Lung microvascular endothelial cell (primary cell): Measurements from ENCODE around the gene SLC35G2. TPM values are rescaled to one million over a fixed set of nuclear protein-coding genes. Genes with fewer than 3 reads are reported as not detected.
A peak's percentile ranks its signal among the peaks of the same experiment; 100 is the strongest.
"Not testable (repeated sequence)": the region's sequence is repeated elsewhere in the genome, so short reads cannot be mapped to it uniquely, and the experiment has no call there.

Source experiments
- DNase-seq, 2 donors: peaks; one replicate each; pipeline versions ENCODE4 v3.0.0 to v3.0.0-alpha.2; 2010; ENCODE audit warnings: low read depth in 2 of 2
- total RNA-seq: library from RNA; depleted of rRNA; stranded (reverse); fragments of >200 nt; gene quantifications from 2 replicates; pipeline ENCODE4 v1.2.1, GENCODE V29; 2014

The SLC35G2 gene
- 14.6 and 24.2 TPM in 2 replicates for total RNA-seq

GRCh38 chr3:136818769-136819391 lies at the start of gene SLC35G2:
TSS of gene SLC35G2 (plus strand) at chr3:136819126. CDS start at chr3:136854461, 35,335 bp downstream.
- DNase-seq = peak; percentile 68 to 85

- DNase-seq = peak in 1 of 2 donors; percentile 43
These were observed 46.2 kb upstream of the SLC35G2 start for GRCh38 chr3:136772709-136773108.

GRCh38 chr3:136778865-136779264 lies 40.1 kb upstream of the SLC35G2 start:
- no peak for DNase-seq

GRCh38 chr3:136780741-136781140 lies 38.2 kb upstream of the SLC35G2 start:
- DNase-seq = no peak

- DNase-seq = no peak
These were observed 35.2 kb upstream of the SLC35G2 start for GRCh38 chr3:136783708-136784191.

- DNase-seq = peak; percentile 42 to 47
These were observed 31.6 kb upstream of the SLC35G2 start for GRCh38 chr3:136787349-136787748.

GRCh38 chr3:136788154-136788553 lies 30.8 kb upstream of the SLC35G2 start:
- no peak for DNase-seq

GRCh38 chr3:136789976-136790375 lies 28.9 kb upstream of the SLC35G2 start:
- DNase-seq = no peak

- no peak for DNase-seq
These were observed 28.1 kb upstream of the SLC35G2 start for GRCh38 chr3:136790786-136791185.

GRCh38 chr3:136792556-136793330 lies 26.2 kb upstream of the SLC35G2 start:
- DNase-seq = peak in 1 of 2 donors; percentile 71

- DNase-seq = not testable (repeated sequence)
These were observed 17.8 kb upstream of the SLC35G2 start for GRCh38 chr3:136801146-136801545.

- peak in 1 of 2 donors; percentile 79 for DNase-seq
These were observed 16.4 kb upstream of the SLC35G2 start for GRCh38 chr3:136802481-136802996.

GRCh38 chr3:136804141-136804540 lies 14.8 kb upstream of the SLC35G2 start:
- no peak for DNase-seq

GRCh38 chr3:136804813-136805212 lies 14.1 kb upstream of the SLC35G2 start:
- no peak for DNase-seq

GRCh38 chr3:136805795-136806194 lies 13.1 kb upstream of the SLC35G2 start:
- DNase-seq = no peak

GRCh38 chr3:136811701-136812100 lies 7.2 kb upstream of the SLC35G2 start:
- peak in 1 of 2 donors; percentile 44 for DNase-seq

GRCh38 chr3:136817448-136817847 lies 1.5 kb upstream of the SLC35G2 start:
- no peak for DNase-seq

- DNase-seq = peak; percentile 89 to 94
These were observed 646 bp upstream of the SLC35G2 start for GRCh38 chr3:136818191-136818768.

GRCh38 chr3:136819392-136819730 lies 435 bp downstream of the SLC35G2 start:
- peak; percentile 71 to 81 for DNase-seq

- DNase-seq = peak; percentile 48 to 68
These were observed 1.1 kb downstream of the SLC35G2 start for GRCh38 chr3:136819731-136820679.

GRCh38 chr3:136831461-136831860 lies 12.5 kb downstream of the SLC35G2 start:
- DNase-seq = no peak
